GM12872 (cell line): ENCODE measurements around the gene TRIM56.

ENCODE experiments used
- TF ChIP-seq, protein P1 (sequence below): IDR thresholded peaks from 3 replicates; pipeline ENCODE4 v1.5.1; 2011; ENCODE audit warnings: low read depth, mild to moderate bottlenecking, low read length, moderate library complexity; ENCODE audit not compliant: insufficient read depth

The TRIM56 gene

DNA sequence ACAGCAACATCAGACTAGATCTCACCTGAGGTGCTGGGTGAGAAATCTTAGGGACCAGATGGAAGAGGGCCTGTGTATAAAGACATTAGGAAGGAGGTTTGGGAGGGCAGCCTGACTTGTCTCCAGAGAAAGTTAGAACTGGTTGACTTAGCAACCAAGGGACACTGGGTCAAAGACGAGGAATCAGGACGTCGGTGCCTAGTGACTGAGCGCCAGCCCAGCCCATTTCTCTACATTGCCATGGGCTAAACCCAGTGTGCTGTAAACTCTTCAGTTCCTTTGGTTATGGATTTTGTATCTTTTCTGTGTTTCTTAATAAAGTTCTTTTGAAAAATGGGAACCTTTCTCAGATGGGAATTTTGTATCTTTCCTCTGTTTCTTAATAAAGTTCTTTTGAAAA is 12.3 kb downstream of the TRIM56 start:
- TF ChIP-seq, protein P1, sequence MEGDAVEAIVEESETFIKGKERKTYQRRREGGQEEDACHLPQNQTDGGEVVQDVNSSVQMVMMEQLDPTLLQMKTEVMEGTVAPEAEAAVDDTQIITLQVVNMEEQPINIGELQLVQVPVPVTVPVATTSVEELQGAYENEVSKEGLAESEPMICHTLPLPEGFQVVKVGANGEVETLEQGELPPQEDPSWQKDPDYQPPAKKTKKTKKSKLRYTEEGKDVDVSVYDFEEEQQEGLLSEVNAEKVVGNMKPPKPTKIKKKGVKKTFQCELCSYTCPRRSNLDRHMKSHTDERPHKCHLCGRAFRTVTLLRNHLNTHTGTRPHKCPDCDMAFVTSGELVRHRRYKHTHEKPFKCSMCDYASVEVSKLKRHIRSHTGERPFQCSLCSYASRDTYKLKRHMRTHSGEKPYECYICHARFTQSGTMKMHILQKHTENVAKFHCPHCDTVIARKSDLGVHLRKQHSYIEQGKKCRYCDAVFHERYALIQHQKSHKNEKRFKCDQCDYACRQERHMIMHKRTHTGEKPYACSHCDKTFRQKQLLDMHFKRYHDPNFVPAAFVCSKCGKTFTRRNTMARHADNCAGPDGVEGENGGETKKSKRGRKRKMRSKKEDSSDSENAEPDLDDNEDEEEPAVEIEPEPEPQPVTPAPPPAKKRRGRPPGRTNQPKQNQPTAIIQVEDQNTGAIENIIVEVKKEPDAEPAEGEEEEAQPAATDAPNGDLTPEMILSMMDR = no peak

DNA sequence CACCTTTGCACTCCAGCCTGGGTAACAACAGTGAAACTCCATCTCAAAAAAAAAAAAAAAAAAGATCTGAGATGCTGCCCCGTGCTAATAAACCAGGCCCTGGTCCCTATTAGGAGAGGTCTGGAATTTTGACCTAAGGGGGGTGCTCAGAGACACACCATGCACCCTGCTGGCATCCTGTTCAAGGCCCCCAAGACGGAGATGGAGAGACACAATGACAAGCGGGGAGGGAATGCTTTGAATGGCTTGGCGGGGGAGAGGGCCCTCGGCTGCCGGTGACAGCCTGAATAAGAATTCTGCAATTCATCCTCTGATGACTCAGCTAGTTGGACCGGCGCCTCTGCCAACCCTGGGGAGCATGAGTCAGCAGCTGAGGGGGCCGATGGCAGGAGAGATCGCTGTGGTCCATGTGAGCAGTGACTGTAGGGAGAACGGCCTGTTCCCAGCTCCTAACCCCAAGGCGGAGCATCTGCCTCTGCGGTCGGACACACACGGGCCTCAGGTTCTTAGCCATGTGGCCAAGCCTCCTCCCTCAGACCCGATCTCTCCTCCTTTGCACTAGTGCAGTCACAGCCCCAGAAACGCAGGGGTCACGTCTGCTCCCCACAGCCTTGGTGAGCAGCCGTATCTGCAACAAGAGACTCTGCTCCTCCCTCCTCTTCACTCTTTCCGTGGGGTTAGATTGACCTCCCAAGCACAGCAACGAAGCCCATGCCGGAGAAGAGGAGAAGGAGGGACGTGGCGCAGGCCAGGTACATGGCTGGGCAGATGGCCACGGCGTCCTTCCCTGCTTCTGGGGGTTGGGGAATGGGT is 14.9 kb downstream of the TRIM56 start:
- TF ChIP-seq, protein P1 = no peak

DNA sequence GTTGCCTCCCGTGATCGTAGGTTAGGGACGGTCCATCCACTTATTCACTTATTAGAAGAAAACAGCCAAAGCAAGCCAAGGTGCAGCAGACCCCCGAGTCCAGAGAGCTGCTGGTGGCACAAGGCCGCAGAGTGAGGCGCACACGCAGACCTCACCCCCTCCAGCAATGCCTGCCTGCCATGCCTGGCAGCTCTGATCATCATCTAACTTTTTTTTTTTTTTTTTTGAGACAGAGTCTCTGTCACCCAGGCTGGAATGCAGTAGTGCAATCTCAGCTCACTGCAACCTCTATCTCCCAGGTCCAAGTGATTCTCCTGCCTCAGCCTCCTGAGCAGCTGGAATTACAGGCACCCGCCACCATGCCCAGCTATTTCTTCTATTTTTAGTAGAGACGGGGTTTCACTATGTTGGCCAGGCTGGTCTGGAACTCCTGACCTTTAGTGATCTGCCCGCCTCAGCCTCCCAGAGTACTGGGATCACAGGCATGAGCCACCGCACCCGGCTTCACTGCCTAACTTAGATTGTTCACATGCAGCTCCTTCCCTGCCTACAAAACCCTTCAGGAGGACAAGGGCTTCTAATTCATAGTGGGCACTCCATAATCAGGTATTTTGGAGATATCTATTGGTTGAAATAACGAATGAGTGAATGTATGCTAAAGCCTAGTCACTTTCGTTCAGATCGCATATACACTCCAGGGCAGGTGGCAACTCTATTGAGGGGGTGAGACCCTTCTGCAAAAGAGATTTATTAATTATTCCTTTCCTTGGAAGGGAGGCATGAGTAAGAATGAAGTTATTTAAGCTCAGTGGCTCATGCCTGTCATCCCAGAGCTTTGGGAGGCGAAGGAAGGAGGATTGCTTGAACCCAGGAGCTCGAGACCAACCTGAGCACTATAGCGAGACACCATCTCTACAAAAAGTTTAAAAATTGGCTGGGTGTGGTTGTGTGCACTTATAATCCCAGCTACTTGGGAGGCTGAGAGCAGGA is 15.9 kb downstream of the TRIM56 start:
- TF ChIP-seq, protein P1 = no peak

DNA sequence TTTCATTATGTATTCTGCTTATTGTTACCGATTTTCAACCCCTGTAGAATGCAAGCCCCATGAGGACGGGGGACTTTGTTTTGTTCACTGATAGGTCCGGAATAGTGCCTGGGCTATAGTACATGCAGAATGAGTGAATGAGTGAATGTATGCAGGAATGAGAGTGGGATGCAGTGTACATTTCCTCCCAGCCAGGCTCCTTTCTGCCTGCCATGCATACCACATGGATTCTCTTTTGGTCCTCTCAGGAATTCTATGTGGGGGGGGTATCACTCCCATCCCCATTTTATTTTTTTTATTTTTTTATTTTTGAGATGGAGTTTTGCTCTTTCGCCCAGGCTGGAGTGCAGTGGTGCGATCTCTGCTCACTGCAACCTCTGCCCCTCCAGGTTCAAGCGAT is 16.7 kb downstream of the TRIM56 start:
- TF ChIP-seq, protein P1 = no peak

DNA sequence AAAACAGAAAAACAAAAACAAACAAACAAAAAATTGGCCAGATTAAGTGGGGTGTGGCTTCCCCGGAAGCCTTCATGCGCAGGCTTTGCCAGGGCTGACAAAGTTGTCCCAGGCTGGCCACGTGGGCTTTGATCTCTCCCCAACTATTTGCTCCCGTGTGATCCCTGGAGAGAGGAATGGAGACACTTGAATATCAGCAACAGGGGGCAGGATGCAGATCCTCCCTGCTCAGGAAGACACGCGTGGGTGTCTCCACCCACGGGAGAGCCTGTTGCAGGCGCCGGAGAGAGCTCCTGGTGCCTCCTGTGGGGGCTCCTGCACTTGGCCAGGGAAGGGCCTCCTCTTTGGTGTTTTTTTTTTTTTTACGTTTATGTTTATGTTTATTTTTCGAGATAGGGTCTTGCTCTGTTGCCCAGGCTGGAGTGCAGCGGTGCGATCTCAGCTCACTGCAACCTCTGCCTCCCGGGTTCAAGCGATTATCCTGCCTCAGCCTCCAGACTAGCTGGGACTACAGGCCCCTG is 19.0 kb downstream of the TRIM56 start:
- TF ChIP-seq, protein P1 = no peak

DNA sequence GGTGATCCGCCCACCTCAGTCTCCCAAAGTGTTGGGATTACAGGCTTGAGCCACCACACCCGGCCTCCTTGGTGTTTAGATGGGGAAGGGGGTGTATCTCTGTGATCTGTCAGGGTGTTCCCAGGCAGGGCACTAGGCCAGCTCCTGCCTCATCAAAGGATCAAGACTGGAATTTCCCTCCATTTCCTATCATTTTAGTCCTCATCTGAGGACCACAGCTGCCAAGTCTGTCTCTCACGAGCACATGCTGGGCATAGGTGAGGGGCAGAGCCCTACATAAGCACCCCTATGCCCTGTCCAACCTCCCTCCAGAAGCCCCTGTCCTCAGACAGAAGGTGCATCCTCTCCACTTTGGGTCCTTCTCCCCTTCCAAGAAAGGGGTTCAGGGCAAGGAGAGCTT is 19.5 kb downstream of the TRIM56 start:
- TF ChIP-seq, protein P1 = no peak

DNA sequence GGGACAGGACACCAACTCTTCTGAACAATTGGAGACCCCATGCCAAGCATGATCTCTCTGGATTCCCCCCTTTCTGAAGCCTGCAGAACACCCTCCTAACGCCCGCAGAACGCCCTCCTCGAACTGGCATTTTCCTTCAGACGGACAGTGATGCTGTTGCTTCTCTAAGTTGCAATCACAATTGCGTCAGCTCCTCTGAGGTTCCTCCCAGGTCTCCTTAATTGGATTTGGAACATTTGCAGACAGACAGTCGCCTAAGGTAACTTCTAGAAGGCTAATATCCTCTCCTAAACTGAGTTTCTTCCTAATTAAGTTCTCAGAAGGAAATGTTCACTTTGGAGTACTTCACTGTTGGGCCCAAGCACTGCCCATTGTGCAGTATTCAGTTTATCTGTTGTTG is 21.1 kb downstream of the TRIM56 start:
- TF ChIP-seq, protein P1 = no peak
